NCI-H2171 treated with DMSO at 0.1 percent for 48 hours (cell line): ENCODE results near the gene KCNQ1OT1.

Source experiments
- DNase-seq: peaks from one replicate; lab custom pipeline; 2025; lab: John Stamatoyannopoulos, UW

The KCNQ1OT1 gene

DNA sequence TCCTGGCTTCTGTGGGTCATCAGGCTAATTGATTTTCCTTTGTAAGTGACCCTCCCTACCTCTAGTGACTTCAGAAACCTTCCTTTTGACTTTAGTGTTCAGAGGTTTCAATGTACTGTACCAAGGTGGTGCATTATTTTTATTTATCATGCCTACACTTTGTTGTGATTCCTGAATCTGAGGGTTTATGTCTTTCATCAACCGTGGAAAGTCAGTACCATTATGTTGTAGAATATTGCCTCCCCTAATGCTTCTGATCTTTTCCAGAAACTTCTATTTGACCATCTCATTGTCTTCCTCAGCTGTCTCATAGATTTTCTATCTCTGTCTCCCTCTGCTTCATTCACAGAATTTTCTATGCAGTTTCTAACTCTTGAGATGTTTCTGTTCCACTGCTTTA lies 105.5 kb downstream of the KCNQ1OT1 start:
- DNase-seq, result no peak

DNA sequence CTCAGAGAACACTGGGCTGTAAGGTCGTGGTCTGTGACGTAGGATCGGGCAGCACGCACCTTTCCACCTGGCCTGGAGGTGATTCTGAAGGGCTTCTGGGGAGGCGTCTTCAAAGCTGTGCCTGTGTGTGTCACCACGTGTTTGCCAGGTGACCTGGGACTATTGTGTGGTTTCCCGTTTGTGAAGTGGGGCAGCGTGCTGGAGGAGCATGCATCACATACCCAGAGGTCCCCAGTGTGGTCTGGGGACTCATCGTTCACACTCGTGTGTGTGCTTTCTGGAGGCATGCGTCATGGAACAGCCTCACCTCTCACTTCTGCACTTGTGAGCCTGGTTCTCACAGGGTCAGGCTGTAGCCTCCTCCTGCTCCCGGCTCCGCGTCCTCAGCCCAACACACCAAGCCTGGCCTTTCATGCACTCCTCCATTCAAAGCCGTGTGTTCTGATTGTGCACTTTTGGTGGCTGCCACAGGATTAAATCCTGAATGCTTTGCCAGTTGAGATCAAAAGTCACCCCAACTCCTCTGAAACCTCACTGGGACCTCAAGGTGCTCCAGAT lies 106.3 kb downstream of the KCNQ1OT1 start:
- no peak for DNase-seq

DNA sequence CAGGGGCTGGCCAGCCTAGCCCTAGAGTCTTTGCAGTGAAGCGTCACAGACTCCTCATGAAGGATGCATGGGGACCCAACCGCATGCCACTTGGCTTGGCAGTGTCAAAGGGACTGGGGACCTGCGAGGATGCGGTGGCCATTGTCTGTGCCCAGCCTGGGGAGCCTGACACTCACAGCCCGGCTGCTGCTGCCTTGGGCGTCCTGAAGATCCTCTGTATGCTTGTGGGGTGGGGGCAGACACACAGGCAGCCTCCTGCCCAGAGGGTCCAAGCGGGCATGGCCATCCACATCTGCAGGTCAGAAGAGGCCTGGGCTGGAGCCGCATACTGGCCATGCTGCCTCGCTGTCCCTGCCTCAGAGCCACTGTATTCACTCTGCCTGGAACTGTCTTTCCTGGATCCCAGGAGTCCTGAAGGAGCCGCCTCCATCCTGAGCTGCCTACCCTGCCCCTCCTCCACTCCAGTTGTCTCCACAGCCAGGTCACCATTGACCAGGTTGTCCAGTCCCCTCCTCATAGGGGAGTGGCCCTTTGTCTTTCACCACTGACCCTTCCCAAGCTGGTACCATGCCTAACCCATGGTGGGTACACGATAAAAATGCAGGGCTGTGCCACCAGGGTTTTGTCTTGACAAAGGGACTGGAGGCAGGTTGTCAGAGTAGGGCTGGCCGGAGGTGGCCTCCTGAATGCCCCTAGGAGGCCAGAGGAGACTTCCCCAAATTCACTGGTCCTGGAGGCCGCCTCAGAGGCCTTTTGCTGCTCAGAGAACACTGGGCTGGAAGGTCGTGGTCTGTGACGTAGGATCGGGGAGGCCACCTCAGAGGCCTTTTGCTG lies 107.0 kb downstream of the KCNQ1OT1 start:
- no peak for DNase-seq

DNA sequence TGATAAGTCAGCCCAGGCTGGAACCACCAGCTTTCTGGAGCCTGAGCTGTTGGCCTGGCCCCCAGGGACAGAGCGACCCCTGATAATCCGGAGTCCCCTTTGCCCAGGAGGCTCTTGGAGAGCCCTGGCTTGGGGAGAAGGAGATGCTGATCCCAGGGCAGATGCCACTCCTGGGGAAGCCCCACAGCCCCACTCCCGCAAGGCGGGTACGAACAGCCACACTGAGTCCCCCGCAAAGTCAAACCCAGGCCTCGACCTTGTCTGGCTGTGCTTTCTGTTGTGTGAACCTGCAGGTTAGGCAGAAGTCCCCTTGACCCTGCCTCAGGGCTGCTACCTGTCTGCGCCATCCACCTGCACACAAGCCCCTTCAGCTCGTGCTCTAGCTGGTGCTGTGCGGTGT lies 108.0 kb downstream of the KCNQ1OT1 start:
- DNase-seq, result no peak

DNA sequence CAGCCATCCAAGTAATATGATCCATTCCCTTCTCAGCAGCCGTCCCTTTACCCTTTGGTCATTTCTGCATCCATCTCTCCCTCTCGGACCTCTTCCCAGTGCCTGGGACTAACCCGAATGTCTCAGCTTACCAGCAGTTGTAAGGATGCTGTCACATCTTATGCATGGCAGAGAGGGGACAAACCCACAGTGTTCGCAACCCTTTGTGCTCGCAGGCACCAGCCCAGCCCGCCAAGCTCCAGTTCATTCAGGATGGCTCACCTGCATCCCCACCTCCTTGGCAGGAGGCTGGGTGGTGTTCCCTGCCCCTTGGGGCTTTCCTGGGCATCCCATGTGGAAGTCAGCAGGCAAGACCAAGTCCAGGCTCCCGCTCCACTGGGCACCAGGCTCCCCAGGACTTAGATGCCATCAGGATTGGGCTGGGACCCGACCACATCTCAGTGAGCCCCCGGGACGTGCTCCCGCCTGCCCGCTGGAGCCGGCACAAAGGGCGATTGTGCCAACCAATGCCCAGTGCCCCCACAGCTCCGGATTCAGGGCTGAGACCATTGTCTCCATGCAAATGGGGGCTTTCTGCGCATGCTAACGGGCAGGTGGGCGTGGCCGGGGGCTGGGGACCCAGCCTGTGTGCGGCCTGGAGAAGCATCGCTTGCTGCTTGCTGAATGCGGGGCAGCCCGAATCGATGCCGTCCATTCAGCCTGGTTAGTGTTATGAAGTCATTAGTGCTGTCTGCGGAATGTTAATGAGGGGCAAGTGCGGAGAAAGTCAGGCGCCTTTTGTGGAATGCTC lies 108.6 kb downstream of the KCNQ1OT1 start:
- no peak for DNase-seq

DNA sequence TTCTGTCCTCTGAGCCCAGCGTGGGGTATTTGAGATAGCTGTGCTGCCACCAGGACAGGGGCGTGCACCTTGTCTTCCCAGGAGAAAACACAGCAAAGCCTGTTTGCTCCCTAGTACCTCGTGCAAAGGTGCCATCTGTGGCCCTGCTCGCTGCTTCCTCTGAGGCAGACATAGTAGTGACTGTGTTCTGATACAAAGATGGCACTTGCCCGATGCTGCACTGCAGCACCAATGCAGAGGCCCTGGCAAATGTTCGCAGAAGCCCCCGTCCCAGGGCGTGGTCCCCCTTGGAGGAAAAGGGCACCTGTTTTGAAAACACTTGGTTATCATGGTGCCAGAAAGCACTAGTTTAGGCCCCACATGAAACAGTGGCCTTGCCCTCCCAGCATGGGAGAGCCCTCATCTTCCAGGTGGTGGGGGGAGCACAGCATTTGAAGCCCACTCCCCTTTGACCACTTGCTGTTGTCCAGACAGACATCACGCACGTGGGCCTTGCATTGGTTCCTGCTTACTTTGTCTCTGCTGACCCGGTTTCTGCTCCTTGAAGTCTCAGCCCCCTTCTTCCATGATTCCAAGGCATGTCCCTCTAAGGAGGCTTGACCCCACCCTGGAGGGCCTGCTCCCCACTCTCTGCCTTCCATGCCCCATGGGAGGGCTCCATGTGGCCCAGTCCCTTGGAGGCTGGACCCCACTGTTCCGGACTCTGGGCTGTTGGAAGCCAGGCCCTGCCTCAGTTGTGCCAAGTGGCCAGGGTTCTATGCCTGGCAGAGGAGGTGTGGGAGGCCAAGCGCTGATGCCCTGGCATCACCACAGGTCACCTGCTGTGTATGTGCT lies 109.4 kb downstream of the KCNQ1OT1 start:
- DNase-seq, result no peak

DNA sequence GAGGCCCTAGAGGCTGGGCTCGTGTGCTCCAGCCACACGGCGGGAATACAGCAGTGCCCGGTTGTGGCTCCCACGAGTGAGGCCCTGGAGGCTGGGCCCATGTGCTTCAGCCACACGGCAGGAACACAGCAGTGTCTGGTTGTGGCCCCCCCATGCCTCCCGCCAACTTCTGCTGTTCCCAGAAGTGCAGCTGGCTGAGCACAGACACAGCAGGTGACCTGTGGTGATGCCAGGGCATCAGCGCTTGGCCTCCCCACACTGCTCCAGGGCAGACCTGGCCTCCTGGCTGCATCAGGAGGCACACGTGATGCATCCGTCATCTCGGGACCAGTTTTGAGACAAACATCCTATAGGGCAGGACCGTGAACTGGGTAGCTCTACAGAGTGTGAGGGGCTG lies 110.3 kb downstream of the KCNQ1OT1 start:
- DNase-seq, result no peak

DNA sequence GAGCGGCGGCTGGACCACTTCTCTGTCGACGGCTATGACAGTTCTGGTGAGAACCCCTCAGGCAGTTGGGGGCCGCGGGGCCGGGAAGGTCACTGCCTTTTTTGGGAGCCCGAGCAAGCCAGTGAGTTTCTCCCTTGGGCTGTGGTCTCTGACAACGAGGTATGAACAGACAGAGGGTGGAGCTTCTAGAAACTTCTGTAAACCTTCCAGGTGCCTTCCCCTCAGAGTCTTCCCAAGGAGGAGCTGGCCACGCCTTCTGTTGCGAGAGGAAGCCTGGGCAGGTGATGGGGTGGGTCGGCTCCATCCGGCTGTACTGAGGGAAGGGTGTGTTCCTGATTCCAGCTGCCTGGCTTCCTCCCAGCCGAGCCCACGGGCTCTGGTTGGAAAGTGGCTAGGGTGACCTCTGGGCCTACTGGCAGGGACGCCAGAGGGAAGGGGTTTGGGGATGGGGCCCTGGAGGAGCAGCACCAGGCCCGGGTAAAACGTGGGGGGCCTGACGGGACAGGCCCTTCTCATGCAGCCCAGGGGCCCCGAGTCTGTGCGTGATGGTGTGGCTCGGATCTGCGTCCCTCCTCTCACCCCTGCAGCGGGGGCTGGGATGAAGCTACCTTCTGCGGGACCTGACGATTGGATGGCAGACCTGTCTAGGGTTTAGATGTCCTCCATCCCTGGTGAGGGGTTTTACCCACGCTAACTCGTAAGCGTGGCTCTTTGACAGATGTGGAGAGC lies 110.8 kb downstream of the KCNQ1OT1 start:
- DNase-seq, result no peak

DNA sequence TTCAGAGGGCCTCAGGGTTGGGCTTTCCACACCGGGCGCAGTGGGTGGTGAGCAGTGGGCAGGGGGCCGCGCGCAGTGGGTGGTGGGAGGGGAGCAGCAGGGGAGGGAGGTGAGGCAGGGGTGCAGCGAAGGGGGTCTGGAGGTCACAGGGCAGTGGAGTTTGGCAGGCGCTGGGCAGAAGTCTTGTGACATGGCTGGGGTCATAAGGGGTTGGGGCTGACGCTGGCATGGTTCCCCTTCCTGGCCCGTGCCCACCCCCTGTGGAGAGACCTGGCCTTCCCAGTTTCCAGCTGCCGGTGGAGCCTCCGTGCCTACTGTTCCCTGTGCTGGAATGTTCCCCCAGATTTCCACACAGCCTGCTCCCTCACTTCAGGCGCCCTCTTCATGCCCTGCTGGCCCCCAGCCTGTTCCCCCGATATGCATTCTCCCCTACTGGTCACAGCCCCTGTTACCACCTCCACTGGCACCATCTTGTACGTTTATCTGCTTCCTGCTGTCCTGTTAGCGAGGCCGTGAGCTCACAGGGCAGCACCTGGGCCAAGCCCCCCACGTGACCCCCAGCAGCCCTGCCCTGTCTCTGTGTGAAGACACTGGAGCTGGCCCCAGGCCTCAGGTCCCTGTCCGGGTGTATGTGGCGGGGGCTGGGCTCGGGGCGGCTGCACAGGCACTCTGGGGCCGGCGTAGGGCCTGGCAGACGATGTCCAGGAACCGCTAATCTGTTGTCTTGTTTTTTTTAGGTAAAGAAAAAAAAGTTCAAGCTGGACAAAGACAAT lies 111.6 kb downstream of the KCNQ1OT1 start:
- no peak for DNase-seq

DNA sequence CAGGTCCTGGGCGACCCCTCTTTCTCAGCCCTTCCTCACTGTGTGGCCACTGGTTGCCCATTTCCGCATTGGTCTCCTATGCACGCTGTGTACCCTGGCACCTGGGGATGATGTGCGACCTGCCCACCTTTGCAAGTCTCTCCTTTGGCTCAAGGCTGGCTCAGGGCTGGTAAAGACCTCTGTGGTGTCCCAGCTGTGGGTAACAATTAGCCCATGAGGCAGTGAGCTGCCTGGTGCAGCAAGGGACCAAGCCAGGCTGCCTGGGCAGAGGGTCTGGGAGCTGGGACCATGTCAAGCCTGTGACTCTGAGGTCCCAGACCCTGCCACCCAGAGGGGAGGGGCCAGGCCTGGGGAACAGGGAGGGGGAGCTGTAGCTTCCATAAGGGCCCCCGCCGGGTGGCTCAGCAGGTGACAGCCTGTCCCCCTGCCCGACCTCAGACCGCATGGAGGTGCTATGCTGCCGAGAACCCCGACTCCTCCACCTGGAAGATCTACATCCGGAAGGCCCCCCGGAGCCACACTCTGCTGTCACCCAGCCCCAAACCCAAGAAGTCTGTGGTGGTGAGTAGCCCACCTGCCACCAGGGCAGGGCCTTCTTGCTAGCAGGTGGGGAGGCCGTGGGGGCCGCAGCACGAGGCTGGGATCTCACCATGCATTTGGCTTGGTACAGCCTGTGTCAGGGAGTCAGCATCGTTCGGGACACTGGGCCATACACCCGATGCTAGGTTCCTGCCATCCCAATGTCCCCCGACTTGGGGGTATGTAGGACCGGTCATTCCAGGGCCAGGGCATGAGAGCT lies 112.5 kb downstream of the KCNQ1OT1 start:
- DNase-seq, result no peak

DNA sequence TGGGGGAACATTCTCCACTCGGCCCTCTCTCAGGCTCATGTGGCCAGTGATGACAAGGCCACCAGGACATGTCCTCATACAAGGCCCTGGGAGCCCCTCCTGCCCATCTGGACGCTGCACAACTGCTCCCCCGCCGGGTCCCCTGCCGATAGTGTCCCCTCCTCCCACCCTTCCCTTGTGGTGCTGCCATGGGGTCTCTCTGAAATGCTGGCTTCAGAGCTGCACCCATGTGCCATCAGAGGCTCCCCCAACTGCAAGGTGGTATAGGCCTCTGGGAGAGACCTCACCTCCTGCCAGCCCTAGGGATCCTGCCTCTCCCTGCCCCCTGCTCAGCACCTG lies 113.0 kb downstream of the KCNQ1OT1 start:
- no peak for DNase-seq

DNA sequence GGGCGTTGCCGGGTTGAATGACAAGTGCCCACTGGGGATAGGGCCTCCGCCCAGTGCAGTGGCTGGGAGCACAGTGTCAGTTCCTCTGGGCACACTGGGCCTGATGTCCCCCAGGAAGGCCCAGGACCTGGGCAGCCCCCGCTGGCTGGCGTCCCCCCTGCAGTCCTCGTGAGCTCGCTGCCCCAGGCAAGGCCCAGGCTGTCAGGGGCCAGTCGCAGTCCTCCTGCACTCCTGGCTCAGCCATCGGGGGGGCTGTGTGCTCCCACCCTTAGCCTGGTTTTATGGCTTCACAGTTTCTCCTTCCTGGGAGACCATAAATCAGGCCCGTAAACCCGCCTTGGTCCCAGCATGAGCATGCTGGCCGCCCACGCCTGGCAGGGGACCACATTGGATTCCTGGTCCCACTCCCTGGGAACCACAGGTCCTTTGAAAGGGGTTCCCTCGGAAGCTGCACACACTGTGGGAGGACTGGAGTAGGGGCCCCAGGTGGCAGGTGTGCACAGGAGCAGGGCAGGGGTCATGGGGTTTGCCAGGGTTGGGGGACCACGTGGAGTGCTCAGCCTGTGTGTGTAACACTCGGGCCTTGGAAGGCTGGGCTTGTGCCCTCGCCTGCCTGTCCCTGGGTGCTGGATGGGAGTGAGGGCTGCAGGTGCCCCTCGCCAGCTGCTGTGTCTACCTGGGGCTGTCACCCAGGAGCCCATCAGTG lies 113.6 kb downstream of the KCNQ1OT1 start:
- no peak for DNase-seq

DNA sequence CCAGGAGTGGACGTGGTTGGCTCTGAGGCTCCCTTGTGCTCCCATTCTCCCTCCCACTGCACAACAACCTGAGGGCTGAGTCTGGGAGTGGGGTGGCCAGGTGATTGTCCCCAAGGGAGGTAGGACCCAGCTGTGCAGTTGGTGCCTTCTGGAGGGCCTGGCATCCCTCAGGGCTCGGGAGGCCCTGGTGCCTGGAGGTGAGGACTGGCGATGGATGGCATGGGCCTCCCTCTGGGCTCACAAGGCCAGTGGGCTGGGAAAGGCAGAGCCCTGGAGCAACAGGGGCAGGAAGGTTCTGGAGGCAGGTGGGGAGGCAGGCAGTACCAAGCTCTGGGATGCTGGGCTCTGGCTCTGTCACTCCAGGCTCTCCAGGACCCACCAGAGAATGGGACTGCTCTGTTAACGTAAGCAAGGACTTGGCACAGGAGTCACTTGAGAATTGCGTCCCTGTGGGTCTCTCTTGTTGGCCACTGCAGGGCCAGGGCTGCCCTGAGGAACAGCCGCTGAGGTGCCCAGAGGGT lies 114.2 kb downstream of the KCNQ1OT1 start:
- DNase-seq, result no peak

DNA sequence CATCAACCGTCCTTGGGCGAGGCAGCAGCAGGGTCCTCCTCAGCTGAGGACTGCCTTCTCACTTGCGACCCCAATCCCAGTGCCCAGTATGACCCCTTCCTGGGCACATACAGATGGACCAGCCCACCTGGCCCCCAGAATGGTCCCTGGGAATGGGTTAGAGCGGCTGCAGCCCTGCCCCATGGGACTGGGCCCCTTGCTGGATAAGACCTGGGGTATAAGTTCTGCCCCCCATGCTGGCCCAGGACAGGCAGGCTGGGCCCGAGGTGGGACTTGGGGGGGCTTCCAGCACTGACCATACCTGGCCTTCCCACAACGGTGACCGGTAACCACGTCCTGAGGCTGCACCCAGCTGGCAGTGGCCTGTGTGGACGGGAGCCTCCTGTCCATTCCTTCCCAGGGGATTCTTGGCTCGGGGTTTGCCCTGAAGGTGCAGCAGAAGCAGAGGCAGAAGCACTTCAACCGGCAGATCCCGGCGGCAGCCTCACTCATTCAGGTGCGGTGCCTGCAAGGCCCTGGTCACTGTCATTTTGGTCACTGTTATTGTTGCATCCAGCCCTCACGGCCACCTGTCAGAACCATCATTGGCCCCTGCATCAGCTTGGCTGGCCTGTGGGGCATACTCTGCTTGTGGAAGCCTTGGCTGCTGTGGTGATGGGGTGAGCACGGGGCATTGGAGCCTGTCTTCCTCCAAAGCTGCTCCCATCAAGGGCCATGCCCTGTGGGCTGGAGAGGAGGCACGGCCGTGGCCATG lies 114.8 kb downstream of the KCNQ1OT1 start:
- no peak for DNase-seq

DNA sequence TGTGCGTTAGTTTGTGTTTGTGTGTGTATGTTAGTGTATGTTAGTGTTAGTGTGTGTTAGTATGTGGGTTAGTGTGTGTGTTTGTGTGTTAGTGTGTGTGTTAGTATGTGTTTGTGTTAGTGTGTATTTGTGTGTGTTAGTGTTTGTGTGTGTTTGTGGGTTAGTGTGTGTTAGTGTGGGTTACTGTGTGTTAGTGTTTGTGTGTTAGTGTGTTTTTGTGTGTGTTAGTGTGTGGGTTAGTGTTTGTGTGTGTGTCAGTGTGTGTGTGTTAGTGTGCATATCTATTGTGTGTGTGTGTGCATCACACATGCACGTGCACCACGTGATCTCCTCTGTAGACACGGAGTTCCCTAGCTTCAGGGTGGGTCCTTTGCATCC lies 115.4 kb downstream of the KCNQ1OT1 start:
- no peak for DNase-seq

DNA sequence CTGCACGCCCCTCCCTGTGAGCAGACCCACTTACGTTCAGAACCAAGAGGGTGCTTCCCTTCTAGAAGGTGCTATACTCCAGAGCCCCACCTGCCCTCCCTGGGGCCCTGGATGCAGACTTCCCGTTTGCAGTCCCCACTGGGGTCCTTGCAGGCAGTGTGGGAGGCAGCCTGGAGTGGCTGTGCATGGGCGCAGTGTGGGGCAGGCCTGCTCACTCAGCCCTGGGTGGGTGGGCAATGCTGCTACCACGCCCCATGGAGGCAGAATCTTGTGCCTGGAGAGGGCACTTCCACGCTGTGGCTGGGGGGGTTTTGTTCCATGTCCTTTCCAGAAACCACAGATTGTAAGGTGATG lies 116.2 kb downstream of the KCNQ1OT1 start:
- no peak for DNase-seq

DNA sequence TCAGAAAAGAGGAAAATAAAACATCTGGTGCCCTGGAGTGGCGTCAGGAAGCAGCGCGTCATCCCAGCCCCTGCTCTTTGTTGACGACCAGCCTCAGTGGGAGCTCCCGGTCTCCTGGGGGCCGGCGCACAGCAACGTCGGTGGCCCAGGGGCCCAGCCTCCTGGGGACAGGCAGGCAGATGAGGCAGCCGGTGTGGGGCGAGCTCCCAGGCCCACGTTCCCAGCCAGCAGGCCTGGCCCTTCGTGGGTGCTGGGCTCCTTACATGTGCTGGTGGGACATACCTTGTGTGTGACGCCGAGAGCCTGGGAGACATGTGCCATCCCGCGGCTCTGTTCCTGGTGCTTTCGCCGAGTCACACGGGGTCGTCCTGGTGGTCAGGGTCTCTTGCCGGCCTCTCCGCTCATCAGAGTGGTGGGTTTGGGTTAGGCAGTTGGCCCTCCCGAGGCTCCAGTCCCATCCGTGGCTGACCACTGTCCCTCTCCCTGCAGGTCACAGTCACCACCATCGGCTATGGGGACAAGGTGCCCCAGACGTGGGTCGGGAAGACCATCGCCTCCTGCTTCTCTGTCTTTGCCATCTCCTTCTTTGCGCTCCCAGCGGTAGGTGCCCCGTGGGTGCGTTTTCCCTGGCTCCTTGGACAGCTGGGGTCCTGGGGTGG lies 116.7 kb downstream of the KCNQ1OT1 start:
- no peak for DNase-seq

DNA sequence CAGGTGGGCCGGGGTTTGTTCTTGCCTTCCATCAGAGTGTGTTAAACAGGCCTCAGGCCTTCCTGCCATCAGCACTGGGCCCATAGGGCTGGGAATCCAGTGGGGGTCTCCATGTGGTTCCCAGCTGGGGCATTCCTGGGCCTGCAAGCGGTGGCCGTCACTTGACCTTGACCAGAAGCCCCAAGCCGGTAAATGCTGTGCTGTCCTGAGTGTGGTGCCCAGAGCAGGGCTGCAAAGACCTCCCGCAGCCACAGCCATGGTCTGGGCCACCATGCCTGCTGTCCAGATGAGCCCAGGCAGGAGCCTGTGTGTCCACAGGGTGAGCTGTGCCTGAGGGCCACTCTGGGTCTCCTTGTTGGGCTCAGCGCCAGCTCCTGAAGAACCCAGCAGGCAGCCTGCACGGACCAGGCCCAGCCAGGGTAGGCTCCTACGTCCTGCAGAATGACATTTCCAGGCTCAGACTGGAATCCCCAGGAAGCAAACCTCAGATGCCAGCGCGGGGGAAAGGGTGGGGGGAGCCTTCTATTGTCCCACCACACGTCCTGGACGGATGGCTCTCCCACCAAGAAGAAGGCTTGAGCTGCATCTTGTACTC lies 117.3 kb downstream of the KCNQ1OT1 start:
- no peak for DNase-seq
